Adrenal gland (tissue), 5 donors: ENCODE data around the gene XCR1.

ENCODE experiments used
- POLR2A ChIP-seq, 2 donors: fragments of 450-650 bp; IDR thresholded peaks; one replicate each; pipeline ENCODE4 v1.6.1; 2017; ENCODE audit warnings: antibody characterized with exemption in 2 of 2, mild to moderate bottlenecking in 2 of 2, moderate library complexity in 1 of 2
- TF ChIP-seq, protein P1 (sequence below), 6 experiments: fragments of 450-650 bp in 4 of 6; fragments of 200-600 bp in 2 of 6; sonication (generic) in 1 of 6; IDR thresholded peaks; 1 replicate in 5 of 6; 2 replicates in 1 of 6; pipeline versions ENCODE4 v1.5.1 to v1.8.0; 2016 to 2021; ENCODE audit warnings: antibody characterized with exemption in 6 of 6, mild to moderate bottlenecking in 2 of 6, moderate library complexity in 1 of 6
- donor health status: DM: no; HTN: no; CAD: no.

DNA sequence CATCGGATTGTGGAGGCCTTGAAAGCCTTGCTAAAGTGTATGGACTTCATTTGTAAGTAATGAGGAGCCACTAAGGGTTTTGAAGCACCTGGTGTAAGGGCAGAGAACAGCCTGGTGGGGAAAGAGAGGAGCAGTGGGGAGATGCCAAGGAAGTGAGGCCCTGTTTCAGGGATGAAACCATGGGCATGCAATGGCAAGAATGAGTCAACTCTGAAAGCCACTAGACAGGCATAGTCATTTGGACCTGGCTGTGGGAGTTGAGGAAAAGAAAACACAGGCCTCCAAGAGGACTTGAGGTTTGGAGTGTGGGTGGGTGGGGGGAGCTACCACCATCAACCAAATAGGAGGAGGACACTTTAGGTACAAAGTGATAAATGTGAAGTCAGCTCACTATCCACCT, 7.6 kb downstream of the XCR1 start:
- TF ChIP-seq, protein P1, sequence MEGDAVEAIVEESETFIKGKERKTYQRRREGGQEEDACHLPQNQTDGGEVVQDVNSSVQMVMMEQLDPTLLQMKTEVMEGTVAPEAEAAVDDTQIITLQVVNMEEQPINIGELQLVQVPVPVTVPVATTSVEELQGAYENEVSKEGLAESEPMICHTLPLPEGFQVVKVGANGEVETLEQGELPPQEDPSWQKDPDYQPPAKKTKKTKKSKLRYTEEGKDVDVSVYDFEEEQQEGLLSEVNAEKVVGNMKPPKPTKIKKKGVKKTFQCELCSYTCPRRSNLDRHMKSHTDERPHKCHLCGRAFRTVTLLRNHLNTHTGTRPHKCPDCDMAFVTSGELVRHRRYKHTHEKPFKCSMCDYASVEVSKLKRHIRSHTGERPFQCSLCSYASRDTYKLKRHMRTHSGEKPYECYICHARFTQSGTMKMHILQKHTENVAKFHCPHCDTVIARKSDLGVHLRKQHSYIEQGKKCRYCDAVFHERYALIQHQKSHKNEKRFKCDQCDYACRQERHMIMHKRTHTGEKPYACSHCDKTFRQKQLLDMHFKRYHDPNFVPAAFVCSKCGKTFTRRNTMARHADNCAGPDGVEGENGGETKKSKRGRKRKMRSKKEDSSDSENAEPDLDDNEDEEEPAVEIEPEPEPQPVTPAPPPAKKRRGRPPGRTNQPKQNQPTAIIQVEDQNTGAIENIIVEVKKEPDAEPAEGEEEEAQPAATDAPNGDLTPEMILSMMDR (IDR thresholded peaks at IDR 0.05) = no peak
- TF ChIP-seq POLR2A (IDR thresholded peaks at IDR 0.05) = no peak
